ENCODE results near the gene TSPAN19.

GRCh38 chr12:85004204-85004603 lies 31.9 kb downstream of the TSPAN19 start:
- TF ChIP-seq CTCF (conservative IDR thresholded peaks at IDR 0.05) (no peak), ZFX (IDR thresholded peaks at IDR 0.05) (no peak)

All from C4-2B (cell line).